ENCODE results near the gene KLF3. TPM values are rescaled to one million over a fixed set of nuclear protein-coding genes. Genes with fewer than 3 reads are reported as not detected.

Gene KLF3
- total RNA-seq, 1 experiment from 2014 or later: 14.6 TPM

DNA sequence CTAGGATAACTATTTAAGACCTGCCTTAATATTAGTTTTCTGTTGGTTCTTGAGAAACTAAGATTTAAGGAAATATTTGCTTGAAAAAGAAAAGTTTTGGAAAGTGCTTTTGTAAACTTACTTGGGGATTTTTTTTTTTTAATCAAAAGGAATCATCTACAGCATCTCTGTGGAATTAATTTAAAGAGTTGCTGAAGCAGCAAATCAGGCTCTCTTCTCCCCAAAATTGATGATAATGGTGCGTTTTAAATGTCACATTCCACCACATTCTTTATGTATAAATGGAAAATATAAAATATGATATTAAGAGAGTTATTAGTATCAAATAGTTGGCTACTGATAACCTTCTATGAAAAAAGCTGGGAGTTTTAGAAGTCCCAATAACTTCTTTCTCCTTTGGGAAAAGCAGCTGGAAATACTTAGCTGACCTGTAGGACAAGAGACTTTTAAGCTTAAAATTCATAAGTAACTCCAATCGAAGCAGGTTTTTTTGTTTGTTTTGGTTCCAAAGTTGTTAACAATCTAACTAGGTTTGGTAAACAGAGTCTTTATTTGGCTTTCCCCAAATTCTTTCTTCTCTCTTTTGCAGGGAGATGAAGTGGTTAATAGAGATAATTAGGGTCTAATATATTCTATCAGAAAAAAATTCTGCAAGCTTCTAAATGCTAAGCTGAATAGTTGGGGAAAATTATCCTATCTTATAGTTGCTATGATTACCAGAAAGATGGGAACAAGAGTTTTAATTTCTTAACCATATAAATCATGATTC, 4.4 kb downstream of the KLF3 start:
- Histone ChIP-seq H3K4me1 (ENCODE audit: insufficient read depth, low read length) (peaks cover 62% of the 10 kb centered on the region), H3K27ac (ENCODE audit: low read length) (peak overlapping the region; percentile 81; the same call in 1 of the 2 replicates), H3K9ac (ENCODE audit: low read length) (peak overlapping the region; percentile 62), H2AFZ (ENCODE audit: low read length) (no peak overlapping the region), H3K36me3 (ENCODE audit: low read depth, low read length) (no peaks in the 10 kb centered on the region), H4K20me1 (ENCODE audit: low read length) (no peaks in the 10 kb centered on the region), H3K9me2 (replicated peaks; ENCODE audit: low read length) (no peaks in the 10 kb centered on the region), H3K79me2 (ENCODE audit: low read length) (peaks cover 91% of the 10 kb centered on the region), H3K4me3 (ENCODE audit: low read length) (peak overlapping the region; percentile 87; the same call in 1 of the 2 replicates), H3K27me3 (ENCODE audit: low read length) (no peaks in the 10 kb centered on the region), H3K4me2 (ENCODE audit: low read length) (peak overlapping the region; percentile 82), H3F3A (ENCODE audit: low read length, unreplicated experiment) (no peaks in the 10 kb centered on the region), H3K9me3 (ENCODE audit: low read length) (no peaks in the 10 kb centered on the region)
- intact Hi-C loops (cut with micrococcal nuclease): loop anchor here (10.0 kb wide), 1 partner anchor 104 kb away; no protein-coding TSS in a partner anchor
- TF ChIP-seq EZH2phosphoT487 (IDR thresholded peaks at IDR 0.05; ENCODE audit: borderline replicate concordance, low read length) (no peak), EZH2 (IDR thresholded peaks at IDR 0.05; ENCODE audit: low read length, unreplicated experiment) (no peak)
- TF ChIP-seq, protein P1, sequence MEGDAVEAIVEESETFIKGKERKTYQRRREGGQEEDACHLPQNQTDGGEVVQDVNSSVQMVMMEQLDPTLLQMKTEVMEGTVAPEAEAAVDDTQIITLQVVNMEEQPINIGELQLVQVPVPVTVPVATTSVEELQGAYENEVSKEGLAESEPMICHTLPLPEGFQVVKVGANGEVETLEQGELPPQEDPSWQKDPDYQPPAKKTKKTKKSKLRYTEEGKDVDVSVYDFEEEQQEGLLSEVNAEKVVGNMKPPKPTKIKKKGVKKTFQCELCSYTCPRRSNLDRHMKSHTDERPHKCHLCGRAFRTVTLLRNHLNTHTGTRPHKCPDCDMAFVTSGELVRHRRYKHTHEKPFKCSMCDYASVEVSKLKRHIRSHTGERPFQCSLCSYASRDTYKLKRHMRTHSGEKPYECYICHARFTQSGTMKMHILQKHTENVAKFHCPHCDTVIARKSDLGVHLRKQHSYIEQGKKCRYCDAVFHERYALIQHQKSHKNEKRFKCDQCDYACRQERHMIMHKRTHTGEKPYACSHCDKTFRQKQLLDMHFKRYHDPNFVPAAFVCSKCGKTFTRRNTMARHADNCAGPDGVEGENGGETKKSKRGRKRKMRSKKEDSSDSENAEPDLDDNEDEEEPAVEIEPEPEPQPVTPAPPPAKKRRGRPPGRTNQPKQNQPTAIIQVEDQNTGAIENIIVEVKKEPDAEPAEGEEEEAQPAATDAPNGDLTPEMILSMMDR (conservative IDR thresholded peaks at IDR 0.05; ENCODE audit: low read depth, low read length): no peak
- POLR2A ChIA-PET (ENCODE audit: unreplicated experiment): no interaction called here
- CTCF ChIA-PET: interaction anchor here (0.7 kb wide), 1 partner anchor 349 kb away, joined by 3 read pairs; no protein-coding TSS in a partner anchor
- no TSS peak for BruUV-seq (replicated peaks)
- DNase-seq: no peak
- no peak for ATAC-seq

DNA sequence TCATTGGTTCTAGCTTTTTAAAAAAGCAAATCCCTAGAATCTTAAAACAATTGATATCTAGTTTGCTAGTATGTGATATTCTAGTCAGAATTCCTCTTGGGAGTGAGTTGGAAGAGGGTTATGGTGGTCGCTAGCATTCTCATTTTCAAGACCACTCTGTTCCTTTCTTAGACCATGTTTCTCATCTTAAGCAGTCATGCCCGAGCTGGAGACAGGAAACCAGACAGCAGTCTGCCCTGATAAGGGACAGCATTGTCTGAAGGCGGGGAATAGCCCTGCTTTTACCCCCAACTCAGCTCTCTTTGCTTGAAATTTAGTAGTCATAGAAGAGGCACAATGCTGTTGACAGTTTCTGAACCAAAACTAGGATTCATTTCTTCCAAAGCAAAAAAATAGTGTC, 5.2 kb downstream of the KLF3 start:
- POLR2A ChIA-PET (ENCODE audit: unreplicated experiment): no interaction called here
- BruUV-seq (replicated peaks): no TSS peak
- ATAC-seq (no peak), DNase-seq (no peak)
- no peaks in the 10 kb centered on the region for H3K27me3 ChIP-seq (ENCODE audit: low read length)
- no peak overlapping the region for H2AFZ ChIP-seq (ENCODE audit: low read length)
- no peaks in the 10 kb centered on the region for H3K36me3 ChIP-seq (ENCODE audit: low read depth, low read length)
- CTCF ChIA-PET: no interaction called here
- peaks cover 70% of the 10 kb centered on the region for H3K4me1 ChIP-seq (ENCODE audit: insufficient read depth, low read length)
- peak overlapping the region; percentile 82; the same call in 1 of the 2 replicates for H3K4me2 ChIP-seq (ENCODE audit: low read length)
- H3K79me2 ChIP-seq (ENCODE audit: low read length): peaks cover 97% of the 10 kb centered on the region
- H3K27ac ChIP-seq (ENCODE audit: low read length): no peak overlapping the region
- intact Hi-C loops (cut with micrococcal nuclease): loop anchor here (10.0 kb wide), 1 partner anchor 104 kb away; no protein-coding TSS in a partner anchor
- no peaks in the 10 kb centered on the region for H3K9me2 ChIP-seq (replicated peaks; ENCODE audit: low read length)
- TF ChIP-seq EZH2 (IDR thresholded peaks at IDR 0.05; ENCODE audit: low read length, unreplicated experiment) (no peak), EZH2phosphoT487 (IDR thresholded peaks at IDR 0.05; ENCODE audit: borderline replicate concordance, low read length) (no peak)
- TF ChIP-seq, protein P1 (conservative IDR thresholded peaks at IDR 0.05; ENCODE audit: low read depth, low read length): no peak
- H4K20me1 ChIP-seq (ENCODE audit: low read length): no peaks in the 10 kb centered on the region
- no peak overlapping the region for H3K4me3 ChIP-seq (ENCODE audit: low read length)
- H3F3A ChIP-seq (ENCODE audit: low read length, unreplicated experiment): no peaks in the 10 kb centered on the region
- no peaks in the 10 kb centered on the region for H3K9me3 ChIP-seq (ENCODE audit: low read length)
- H3K9ac ChIP-seq (ENCODE audit: low read length): no peak overlapping the region
